Hepatocyte (in vitro differentiated cells): ENCODE measurements around the gene NIPSNAP3A. TPM values are rescaled to one million over a fixed set of nuclear protein-coding genes. Genes with fewer than 3 reads are reported as not detected.

Experiments
- DNase-seq: peaks from one replicate; pipeline ENCODE4 v3.0.0-alpha.2; 2016; ENCODE audit warnings: low spot score
- H2AFZ ChIP-seq: fragments of 200-600 bp; sonication (generic); 2 replicates; pipeline ENCODE4 v1.6.0; 2016; ENCODE audit warnings: antibody characterized with exemption, mild to moderate bottlenecking
- H3K27ac ChIP-seq: fragments of 200-600 bp; sonication (generic); 2 replicates; pipeline ENCODE4 v1.5.1; 2016; ENCODE audit warnings: mild to moderate bottlenecking
- H3K27me3 ChIP-seq: fragments of 200-600 bp; sonication (generic); 2 replicates; pipeline ENCODE4 v1.6.1; 2016
- H3K36me3 ChIP-seq: fragments of 200-600 bp; sonication (generic); replicated peaks from 2 replicates; pipeline ENCODE4 v1.5.1; 2016; ENCODE audit warnings: low read depth; ENCODE audit not compliant: insufficient read depth
- H3K4me1 ChIP-seq: fragments of 200-600 bp; sonication (generic); 2 replicates; pipeline ENCODE4 v1.5.1; 2016; ENCODE audit warnings: mild to moderate bottlenecking, moderate library complexity; ENCODE audit not compliant: insufficient read depth
- H3K4me2 ChIP-seq: fragments of 200-600 bp; sonication (generic); 2 replicates; pipeline ENCODE4 v1.6.0; 2016
- H3K4me3 ChIP-seq: fragments of 200-600 bp; sonication (generic); 2 replicates; pipeline ENCODE4 v1.5.1; 2016; ENCODE audit warnings: mild to moderate bottlenecking
- H3K79me2 ChIP-seq: fragments of 200-600 bp; sonication (generic); 2 replicates; pipeline ENCODE4 v1.6.0; 2017; ENCODE audit warnings: mild to moderate bottlenecking
- H3K9me2 ChIP-seq: fragments of 200-600 bp; sonication (generic); replicated peaks from 2 replicates; pipeline ENCODE4 v1.6.0; 2017; ENCODE audit warnings: mild to moderate bottlenecking; ENCODE audit not compliant: insufficient read depth
- H3K9me3 ChIP-seq: fragments of 200-600 bp; sonication (generic); 2 replicates; pipeline ENCODE4 v1.5.1; 2016; ENCODE audit warnings: low read depth, mild to moderate bottlenecking
- H4K20me1 ChIP-seq: fragments of 200-600 bp; sonication (generic); 2 replicates; pipeline ENCODE4 v1.6.0; 2016; ENCODE audit warnings: mild to moderate bottlenecking; ENCODE audit not compliant: insufficient read depth, poor library complexity, severe bottlenecking
- EZH2 ChIP-seq: fragments of 200-600 bp; sonication (generic); IDR thresholded peaks from 2 replicates; pipeline ENCODE4 v1.6.1; 2016; ENCODE audit warnings: antibody characterized with exemption, mild to moderate bottlenecking, borderline replicate concordance
- EZH2phosphoT487 ChIP-seq: fragments of 200-600 bp; sonication (generic); IDR thresholded peaks from one replicate; pipeline ENCODE4 v1.6.1; 2018; ENCODE audit warnings: antibody characterized with exemption, mild to moderate bottlenecking, low read depth, moderate library complexity; ENCODE audit not compliant: unreplicated experiment, severe bottlenecking
- WGBS: methylation state at CpG from one replicate; pipeline ENCODE4 v1.1.6; 2016; ENCODE audit warnings: low lambda C conversion rate; ENCODE audit errors: missing lambda C conversion rate; 5-methylcytosine and 5-hydroxymethylcytosine counted together
- polyA plus RNA-seq: library from polyadenylated mRNA; unstranded; fragments of >200 nt; fragmentation: Nextera tagmentation; extraction: Ambion mirVana; gene quantifications from 2 replicates; pipeline ENCODE4 v1.2.1, GENCODE V29; 2016
- total RNA-seq: library from RNA; depleted of rRNA; stranded (reverse); fragments of >200 nt; gene quantifications from 2 replicates; pipeline ENCODE4 v1.2.3, GENCODE V29; 2014
- TF ChIP-seq, protein P1 (sequence below): fragments of 200-600 bp; sonication (generic); IDR thresholded peaks from 2 replicates; pipeline ENCODE4 v1.5.1; 2016; ENCODE audit warnings: antibody characterized with exemption, mild to moderate bottlenecking; ENCODE audit not compliant: poor library complexity

The NIPSNAP3A gene
- total and polyA plus RNA-seq, 2 experiments from 2014 or later = 37.3 to 47.8 TPM

DNA sequence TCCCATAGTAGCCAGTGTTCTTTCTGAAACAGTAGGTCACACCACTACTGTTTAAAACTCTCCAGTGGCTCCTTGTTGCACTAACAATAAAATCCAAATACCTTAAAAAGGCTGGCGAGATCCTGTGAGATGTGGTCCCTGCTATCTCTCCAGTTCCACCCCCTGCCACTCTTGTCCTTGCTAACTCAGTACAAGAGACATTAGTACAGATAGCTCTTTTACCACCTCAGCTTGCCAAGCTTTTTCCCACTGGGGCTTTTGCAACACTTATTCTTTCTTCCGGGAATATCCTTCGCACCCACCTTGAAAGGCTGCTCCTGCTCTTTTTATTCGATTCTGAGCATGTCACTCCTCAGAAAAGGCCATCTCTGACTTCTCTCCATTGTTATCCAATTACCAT lies 31.3 kb downstream of the NIPSNAP3A start:
- no peak overlapping the region for H3K4me2 ChIP-seq
- 91% methylated on average over 4 of the region's 4 CpGs for WGBS
- no peak overlapping the region for H3K4me3 ChIP-seq
- TF ChIP-seq, protein P1, sequence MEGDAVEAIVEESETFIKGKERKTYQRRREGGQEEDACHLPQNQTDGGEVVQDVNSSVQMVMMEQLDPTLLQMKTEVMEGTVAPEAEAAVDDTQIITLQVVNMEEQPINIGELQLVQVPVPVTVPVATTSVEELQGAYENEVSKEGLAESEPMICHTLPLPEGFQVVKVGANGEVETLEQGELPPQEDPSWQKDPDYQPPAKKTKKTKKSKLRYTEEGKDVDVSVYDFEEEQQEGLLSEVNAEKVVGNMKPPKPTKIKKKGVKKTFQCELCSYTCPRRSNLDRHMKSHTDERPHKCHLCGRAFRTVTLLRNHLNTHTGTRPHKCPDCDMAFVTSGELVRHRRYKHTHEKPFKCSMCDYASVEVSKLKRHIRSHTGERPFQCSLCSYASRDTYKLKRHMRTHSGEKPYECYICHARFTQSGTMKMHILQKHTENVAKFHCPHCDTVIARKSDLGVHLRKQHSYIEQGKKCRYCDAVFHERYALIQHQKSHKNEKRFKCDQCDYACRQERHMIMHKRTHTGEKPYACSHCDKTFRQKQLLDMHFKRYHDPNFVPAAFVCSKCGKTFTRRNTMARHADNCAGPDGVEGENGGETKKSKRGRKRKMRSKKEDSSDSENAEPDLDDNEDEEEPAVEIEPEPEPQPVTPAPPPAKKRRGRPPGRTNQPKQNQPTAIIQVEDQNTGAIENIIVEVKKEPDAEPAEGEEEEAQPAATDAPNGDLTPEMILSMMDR = no peak
- TF ChIP-seq EZH2 (no peak), EZH2phosphoT487 (no peak)
- DNase-seq = no peak
- no peak overlapping the region for H2AFZ ChIP-seq
- H3K79me2 ChIP-seq = no peaks in the 10 kb centered on the region
- H3K36me3 ChIP-seq = no peaks in the 10 kb centered on the region
- no peaks in the 10 kb centered on the region for H4K20me1 ChIP-seq
- no peaks in the 10 kb centered on the region for H3K9me2 ChIP-seq
- H3K9me3 ChIP-seq = no peaks in the 10 kb centered on the region
- no peak overlapping the region for H3K27ac ChIP-seq
- H3K27me3 ChIP-seq = no peaks in the 10 kb centered on the region
- H3K4me1 ChIP-seq = no peaks in the 10 kb centered on the region

DNA sequence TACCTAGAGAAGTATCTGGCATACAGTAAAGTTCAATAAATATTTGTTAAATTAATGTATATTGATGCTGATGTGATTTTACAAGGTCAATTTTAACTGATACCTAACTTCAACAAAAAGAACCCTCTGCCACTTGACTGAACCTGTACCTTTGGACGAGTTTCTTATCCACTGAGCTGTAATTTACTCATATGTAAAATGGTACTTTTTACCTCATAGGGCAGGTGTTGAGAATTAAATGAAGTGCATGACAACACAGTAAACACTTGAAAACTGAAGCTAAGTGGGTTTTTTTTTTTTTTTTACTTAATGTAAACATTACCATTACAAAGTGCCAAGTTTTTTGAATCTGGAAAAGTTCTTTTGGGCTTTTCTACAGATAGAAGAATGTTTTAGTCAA lies 31.9 kb downstream of the NIPSNAP3A start:
- H3K4me1 ChIP-seq = no peaks in the 10 kb centered on the region
- DNase-seq = no peak
- no peak overlapping the region for H3K4me3 ChIP-seq
- no peaks in the 10 kb centered on the region for H3K9me3 ChIP-seq
- no peak overlapping the region for H3K4me2 ChIP-seq
- H3K27ac ChIP-seq = no peak overlapping the region
- H3K36me3 ChIP-seq = no peaks in the 10 kb centered on the region
- no peaks in the 10 kb centered on the region for H3K9me2 ChIP-seq
- no peaks in the 10 kb centered on the region for H3K79me2 ChIP-seq
- H3K27me3 ChIP-seq = no peaks in the 10 kb centered on the region
- 91% methylated on average over 1 of the region's 1 CpG for WGBS
- no peaks in the 10 kb centered on the region for H4K20me1 ChIP-seq
- no peak overlapping the region for H2AFZ ChIP-seq
- TF ChIP-seq EZH2phosphoT487 (no peak), EZH2 (no peak)
- TF ChIP-seq, protein P1 = no peak

DNA sequence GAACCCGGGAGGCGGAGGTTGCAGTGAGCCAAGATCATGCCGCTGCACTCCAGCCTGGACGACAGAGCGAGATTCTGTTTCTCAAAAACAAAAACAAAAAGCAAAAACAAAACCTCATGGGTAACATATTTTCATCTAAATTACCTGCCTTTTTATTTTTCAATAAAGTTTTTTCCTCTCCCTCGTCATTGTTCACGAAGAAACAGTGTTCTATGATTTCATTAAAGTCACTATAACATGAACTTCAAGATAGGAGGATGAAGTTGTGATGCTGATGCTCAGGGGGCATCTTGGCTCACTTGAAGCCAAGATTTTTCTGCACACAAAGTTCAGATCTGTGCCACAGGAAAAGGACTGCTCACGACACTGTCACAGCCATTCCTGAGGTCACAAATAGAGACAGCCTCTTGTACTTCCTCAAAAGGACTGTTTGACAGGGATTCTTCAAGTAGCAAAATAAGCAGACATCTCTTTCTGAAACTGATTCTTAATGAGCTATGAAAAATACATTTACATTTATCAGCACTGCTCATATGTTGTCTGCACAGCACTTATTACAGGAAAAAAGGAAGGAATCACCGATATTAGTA lies 32.6 kb downstream of the NIPSNAP3A start:
- no peaks in the 10 kb centered on the region for H3K79me2 ChIP-seq
- H3K27ac ChIP-seq = no peak overlapping the region
- no peak for DNase-seq
- no peak overlapping the region for H2AFZ ChIP-seq
- H3K9me2 ChIP-seq = no peaks in the 10 kb centered on the region
- TF ChIP-seq, protein P1 = no peak
- TF ChIP-seq EZH2 = no peak
- no peak for TF ChIP-seq EZH2phosphoT487
- no peaks in the 10 kb centered on the region for H4K20me1 ChIP-seq
- no peaks in the 10 kb centered on the region for H3K4me1 ChIP-seq
- no peaks in the 10 kb centered on the region for H3K36me3 ChIP-seq
- no peaks in the 10 kb centered on the region for H3K27me3 ChIP-seq
- no peak overlapping the region for H3K4me2 ChIP-seq
- 96% methylated on average over 9 of the region's 9 CpGs for WGBS
- H3K4me3 ChIP-seq = no peak overlapping the region
- H3K9me3 ChIP-seq = no peaks in the 10 kb centered on the region
